IPS-15b (cell line): ENCODE data around the gene TTLL7.

ENCODE experiments used
- H3K27me3 ChIP-seq: one replicate; pipeline ENCODE4 v1.6.1; 2013; ENCODE audit warnings: low read length; ENCODE audit not compliant: control insufficient read depth, insufficient read depth
- H3K36me3 ChIP-seq: one replicate; pipeline ENCODE4 v1.6.1; 2013; ENCODE audit warnings: low read length; ENCODE audit not compliant: control insufficient read depth, insufficient read depth
- H3K4me1 ChIP-seq: one replicate; pipeline ENCODE4 v1.6.1; 2013; ENCODE audit warnings: mild to moderate bottlenecking, low read length; ENCODE audit not compliant: control insufficient read depth, insufficient read depth
- H3K4me3 ChIP-seq: one replicate; pipeline ENCODE4 v1.5.1; 2013; ENCODE audit warnings: low read depth, low read length
- H3K9ac ChIP-seq: one replicate; pipeline ENCODE4 v1.6.1; 2013; ENCODE audit warnings: low read depth, mild to moderate bottlenecking, low read length
- H3K9me3 ChIP-seq: one replicate; pipeline ENCODE4 v1.6.1; 2013; ENCODE audit warnings: mild to moderate bottlenecking, low read length; ENCODE audit not compliant: control insufficient read depth, insufficient read depth

Gene TTLL7

DNA sequence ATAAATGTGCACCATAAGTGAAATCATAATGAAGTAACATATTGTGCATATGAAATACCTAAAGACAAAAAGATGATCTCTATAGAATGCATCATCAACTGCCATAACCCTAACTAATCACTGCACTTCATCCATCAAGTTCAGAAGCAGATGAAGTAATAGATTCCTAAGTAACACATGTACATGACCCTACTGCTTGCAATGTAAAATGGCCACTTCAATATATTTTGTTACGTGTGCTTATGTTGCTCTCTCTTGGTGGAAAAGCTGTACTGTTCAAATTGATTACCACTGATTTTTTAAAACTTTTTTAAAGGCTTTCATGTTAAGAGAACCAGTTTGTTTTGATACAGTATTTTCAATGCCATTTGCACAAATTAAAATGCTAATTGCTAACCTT is 141.8 kb downstream of the TTLL7 start:
- Histone ChIP-seq H3K27me3 (peaks cover 9% of the 10 kb centered on the region), H3K9ac (no peak overlapping the region), H3K4me1 (no peaks in the 10 kb centered on the region), H3K9me3 (no peaks in the 10 kb centered on the region), H3K4me3 (no peak overlapping the region), H3K36me3 (no peaks in the 10 kb centered on the region)

DNA sequence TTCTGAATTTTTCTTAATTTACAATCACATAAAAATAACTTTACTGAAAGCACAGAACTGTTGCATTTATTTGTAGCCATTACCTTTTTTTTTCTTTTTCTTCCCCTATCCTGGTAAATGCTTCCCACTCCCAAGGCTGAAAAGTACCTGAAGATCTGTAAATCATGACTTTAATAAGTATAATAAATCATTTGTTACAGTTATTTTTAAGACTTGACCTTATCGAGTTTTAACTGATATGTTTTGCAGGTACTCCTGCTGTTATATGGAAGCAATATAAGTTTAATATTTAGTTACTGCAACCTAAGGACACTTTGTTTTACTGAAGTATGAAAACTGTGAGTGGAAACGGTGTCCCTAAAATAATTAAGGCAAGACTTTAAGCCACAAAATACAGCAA is 142.6 kb downstream of the TTLL7 start:
- Histone ChIP-seq H3K4me3 (no peak overlapping the region), H3K9ac (no peak overlapping the region), H3K4me1 (no peaks in the 10 kb centered on the region)

DNA sequence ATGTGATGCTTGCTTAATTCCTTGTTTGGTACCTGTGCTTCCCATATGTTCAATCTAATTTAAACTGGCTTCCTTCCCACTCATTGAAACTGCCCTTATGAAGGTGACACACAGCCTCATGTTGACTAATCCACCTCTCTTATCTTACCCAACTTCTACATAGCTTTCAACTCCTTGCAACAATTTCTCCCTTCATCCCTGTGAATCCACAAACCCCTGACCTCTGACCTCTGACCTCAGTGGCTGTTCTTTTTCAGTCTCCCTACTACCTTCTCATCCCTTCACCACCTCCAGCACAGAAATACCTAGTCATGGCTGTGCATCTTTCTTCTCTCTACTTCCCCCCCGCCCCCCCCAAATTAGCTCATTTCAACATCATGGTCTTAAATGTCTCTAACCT is 144.5 kb downstream of the TTLL7 start:
- Histone ChIP-seq H3K9ac (no peak overlapping the region), H3K4me1 (no peaks in the 10 kb centered on the region), H3K36me3 (no peaks in the 10 kb centered on the region), H3K27me3 (no peaks in the 10 kb centered on the region), H3K9me3 (no peaks in the 10 kb centered on the region), H3K4me3 (no peak overlapping the region)

More for the DNA sequence above, 142.6 kb downstream of the TTLL7 start:
- Histone ChIP-seq H3K9me3 (no peaks in the 10 kb centered on the region), H3K36me3 (no peaks in the 10 kb centered on the region), H3K27me3 (peaks cover 4% of the 10 kb centered on the region)

DNA sequence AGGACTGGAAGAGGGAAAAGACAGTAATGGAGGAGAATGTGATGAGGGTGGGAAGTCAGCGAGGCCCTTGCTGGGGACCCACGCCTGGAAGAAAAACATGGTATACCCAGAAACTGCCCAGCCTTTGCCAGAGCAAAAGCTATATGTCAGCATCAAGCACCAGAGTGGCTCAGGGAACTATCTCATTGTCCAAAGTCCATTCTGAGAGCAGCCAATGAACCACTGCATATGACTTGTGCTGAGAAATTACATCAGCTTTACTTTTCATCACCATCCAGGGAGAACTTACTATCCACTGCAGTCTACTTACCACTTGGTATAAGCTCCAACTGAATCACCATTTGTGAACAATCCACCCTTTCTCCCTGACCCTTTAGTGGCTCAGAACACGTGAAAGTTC is 148.1 kb downstream of the TTLL7 start:
- H3K27me3 ChIP-seq: no peaks in the 10 kb centered on the region
- H3K36me3 ChIP-seq: no peaks in the 10 kb centered on the region
- H3K9ac ChIP-seq: no peak overlapping the region
- H3K4me3 ChIP-seq: no peak overlapping the region
- H3K4me1 ChIP-seq: no peaks in the 10 kb centered on the region
- H3K9me3 ChIP-seq: no peaks in the 10 kb centered on the region

DNA sequence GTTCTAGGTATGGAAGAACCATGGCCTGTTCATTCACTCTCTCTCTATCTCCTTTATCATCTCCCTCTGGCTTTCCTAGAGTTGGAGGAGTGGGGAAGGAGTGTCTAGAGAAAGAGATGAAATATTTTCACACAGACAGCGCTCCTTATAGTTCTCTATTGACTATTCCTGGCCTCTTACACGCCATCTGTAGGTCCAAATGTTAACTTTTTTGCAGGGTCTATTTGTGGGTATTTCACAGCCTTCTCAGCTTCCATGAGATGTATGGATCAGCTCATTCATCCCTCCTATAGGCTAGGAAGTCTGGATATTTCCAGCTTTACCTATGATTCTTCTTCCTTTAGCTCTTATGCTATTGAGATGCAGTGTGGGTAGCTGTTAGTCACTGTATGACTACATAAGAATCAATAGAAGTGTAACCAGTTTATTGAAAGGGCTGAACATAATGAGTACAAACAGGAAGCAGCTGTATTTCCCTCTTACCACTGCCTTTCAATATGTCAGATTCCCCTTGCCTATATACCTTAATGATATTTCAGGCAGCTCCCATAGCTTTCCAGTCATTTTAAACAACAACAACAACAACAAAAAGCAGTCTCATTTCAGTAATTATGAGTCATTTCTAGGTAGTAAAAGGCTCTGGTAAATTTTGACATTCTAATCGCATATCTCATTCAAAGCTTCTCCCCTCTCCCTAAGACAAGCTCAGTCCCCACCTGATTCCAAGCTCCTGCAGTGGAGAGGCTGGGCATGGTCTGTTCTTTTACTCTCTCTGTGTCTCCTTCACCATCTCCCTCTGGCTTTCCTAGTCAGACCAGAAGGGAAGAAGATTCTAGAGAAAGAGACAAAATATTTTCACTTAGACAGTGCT is 149.5 kb downstream of the TTLL7 start:
- no peaks in the 10 kb centered on the region for H3K9me3 ChIP-seq
- no peak overlapping the region for H3K9ac ChIP-seq
- no peak overlapping the region for H3K4me3 ChIP-seq
- no peaks in the 10 kb centered on the region for H3K4me1 ChIP-seq
- H3K36me3 ChIP-seq: no peaks in the 10 kb centered on the region
- no peaks in the 10 kb centered on the region for H3K27me3 ChIP-seq

- H3K27me3 ChIP-seq: no peaks in the 10 kb centered on the region
- no peak overlapping the region for H3K9ac ChIP-seq
- H3K4me3 ChIP-seq: no peak overlapping the region
Observed at GRCh38 chr1:83846138-83846537, 152.8 kb downstream of the TTLL7 start.

GRCh38 chr1:83845437-83846071 is 153.4 kb downstream of the TTLL7 start:
- Histone ChIP-seq H3K4me1 (no peaks in the 10 kb centered on the region), H3K4me3 (no peak overlapping the region), H3K36me3 (no peaks in the 10 kb centered on the region), H3K9me3 (no peaks in the 10 kb centered on the region), H3K9ac (no peak overlapping the region), H3K27me3 (no peaks in the 10 kb centered on the region)

More at GRCh38 chr1:83846138-83846537, 152.8 kb downstream of the TTLL7 start:
- H3K36me3 ChIP-seq: no peaks in the 10 kb centered on the region
- H3K4me1 ChIP-seq: no peaks in the 10 kb centered on the region
- no peaks in the 10 kb centered on the region for H3K9me3 ChIP-seq

GRCh38 chr1:83844546-83844945 is 154.4 kb downstream of the TTLL7 start:
- H3K27me3 ChIP-seq: no peaks in the 10 kb centered on the region
- H3K36me3 ChIP-seq: no peaks in the 10 kb centered on the region
- no peak overlapping the region for H3K9ac ChIP-seq
- H3K4me1 ChIP-seq: no peaks in the 10 kb centered on the region
- H3K4me3 ChIP-seq: no peak overlapping the region
- no peaks in the 10 kb centered on the region for H3K9me3 ChIP-seq

DNA sequence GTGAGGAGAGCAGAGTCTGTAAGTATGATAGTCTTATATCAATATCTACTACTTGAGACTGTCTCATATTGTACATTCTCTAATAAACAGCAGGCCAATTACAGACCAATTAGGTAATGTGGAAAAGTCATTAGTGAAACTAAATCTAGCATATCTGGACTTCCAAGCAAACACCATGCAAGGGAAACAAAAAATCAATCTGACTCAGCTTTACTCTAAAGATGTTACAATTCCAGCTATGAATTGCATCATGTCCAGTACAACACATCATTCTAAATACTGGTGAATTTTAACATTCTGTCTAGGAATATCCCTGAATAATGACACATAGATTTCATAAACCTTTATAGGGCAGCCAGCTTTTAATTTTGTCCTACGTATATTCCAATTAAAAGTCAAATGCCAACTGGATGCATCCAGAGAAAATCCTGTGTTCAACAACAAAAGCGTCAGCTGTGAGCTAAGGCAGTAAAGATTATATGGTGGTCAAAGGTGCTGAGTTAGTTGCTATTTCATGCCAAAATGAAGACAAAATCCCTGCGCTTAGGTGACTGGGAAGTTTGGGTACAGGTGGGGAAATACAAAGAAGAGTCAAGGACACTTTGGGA is 159.3 kb downstream of the TTLL7 start:
- H3K27me3 ChIP-seq: no peaks in the 10 kb centered on the region
- no peaks in the 10 kb centered on the region for H3K36me3 ChIP-seq
- no peak overlapping the region for H3K9ac ChIP-seq
- H3K4me3 ChIP-seq: no peak overlapping the region
- H3K4me1 ChIP-seq: peaks cover 3% of the 10 kb centered on the region
- H3K9me3 ChIP-seq: no peaks in the 10 kb centered on the region

GRCh38 chr1:83838573-83838972 is 160.4 kb downstream of the TTLL7 start:
- Histone ChIP-seq H3K27me3 (no peaks in the 10 kb centered on the region), H3K4me1 (peaks cover 3% of the 10 kb centered on the region), H3K4me3 (no peak overlapping the region), H3K36me3 (no peaks in the 10 kb centered on the region), H3K9ac (no peak overlapping the region), H3K9me3 (no peaks in the 10 kb centered on the region)

- Histone ChIP-seq H3K36me3 (no peaks in the 10 kb centered on the region), H3K27me3 (no peaks in the 10 kb centered on the region), H3K4me1 (peaks cover 3% of the 10 kb centered on the region), H3K9me3 (no peaks in the 10 kb centered on the region), H3K9ac (no peak overlapping the region), H3K4me3 (no peak overlapping the region)
Observed at GRCh38 chr1:83836543-83836942, 162.4 kb downstream of the TTLL7 start.
